Lung (tissue), 12 donors: ENCODE data around the gene METAP2. TPM values are rescaled to one million over a fixed set of nuclear protein-coding genes. Genes with fewer than 3 reads are reported as not detected.
"Not testable (repeated sequence)": the region's sequence is repeated elsewhere in the genome, so short reads cannot be mapped to it uniquely, and the experiment has no call there.

Experiments
- ATAC-seq: fragments of 200-7000 bp; cut with Tn5 transposase; one replicate; pipeline ENCODE4 v1.9.1; 2020; ENCODE audit warnings: moderate number of reproducible peaks; ENCODE audit not compliant: insufficient read depth, low FRiP score
- DNase-seq, 3 donors: peaks; one replicate each; pipeline ENCODE4 v3.0.0-alpha.2; 2013 to 2017
- H3K27ac ChIP-seq, 2 donors: one replicate each; pipeline ENCODE4 v1.5.1; 2013; ENCODE audit warnings: mild to moderate bottlenecking in 2 of 2, moderate library complexity in 2 of 2, control low read depth in 1 of 2, inconsistent platforms in 1 of 2, low read depth in 1 of 2, low read length in 1 of 2
- H3K27me3 ChIP-seq, 3 donors: one replicate each; pipeline ENCODE4 v1.5.1; 2013; ENCODE audit warnings: low read length in 2 of 3; ENCODE audit not compliant: control insufficient read depth in 3 of 3, insufficient read depth in 3 of 3
- H3K36me3 ChIP-seq, 4 donors: one replicate each; pipeline ENCODE4 v1.5.1; 2013; ENCODE audit warnings: low read length in 4 of 4, mild to moderate bottlenecking in 1 of 4, moderate library complexity in 1 of 4; ENCODE audit not compliant: control insufficient read depth in 4 of 4, insufficient read depth in 4 of 4
- H3K4me1 ChIP-seq, 5 donors: one replicate each; pipeline ENCODE4 v1.5.1; 2013; ENCODE audit warnings: low read length in 5 of 5, mild to moderate bottlenecking in 2 of 5, moderate library complexity in 1 of 5; ENCODE audit not compliant: control insufficient read depth in 5 of 5, insufficient read depth in 5 of 5
- H3K4me3 ChIP-seq: one replicate; pipeline ENCODE4 v1.5.1; 2013; ENCODE audit warnings: mild to moderate bottlenecking, control low read depth, moderate library complexity
- H3K9ac ChIP-seq, 2 donors: one replicate each; pipeline ENCODE4 v1.5.1; 2013; ENCODE audit warnings: low read length in 2 of 2, control low read depth in 1 of 2; ENCODE audit not compliant: insufficient read depth in 1 of 2
- H3K9me3 ChIP-seq, 4 donors: one replicate each; pipeline ENCODE4 v1.5.1; 2013; ENCODE audit warnings: low read length in 3 of 4, mild to moderate bottlenecking in 1 of 4, moderate library complexity in 1 of 4; ENCODE audit not compliant: control insufficient read depth in 4 of 4, insufficient read depth in 3 of 4
- CTCF ChIP-seq: IDR thresholded peaks from 2 replicates; pipeline ENCODE4 v1.5.1; 2012; ENCODE audit warnings: mild to moderate bottlenecking; ENCODE audit errors: control extremely low read depth, extremely low read depth
- WGBS, 2 donors: extraction: QIAGEN DNeasy Blood & Tissue Kit; methylation state at CpG; one replicate each; pipeline ENCODE4 v1.1.7; 2013; 5-methylcytosine and 5-hydroxymethylcytosine counted together
- polyA plus RNA-seq, 2 donors: library from polyadenylated mRNA; stranded (reverse); fragments of 200-250 nt; gene quantifications; one replicate each; pipeline ENCODE4 v1.2.1, GENCODE V29; 2013
- total RNA-seq, 2 donors: library from RNA; depleted of rRNA in 1 of 2; stranded (reverse); fragments of >200 nt in 1 of 2; gene quantifications; one replicate each; pipeline ENCODE4 v1.2.1, GENCODE V29; 2014 to 2021
- donor health status: control.
- donor health status: control.
- donor health status: Bipolar disorder and iron deficiency.
- donor health status: healthy.
- donor health status: DM: yes; HTN: yes; CAD: no.

METAP2 gene
- total and polyA plus RNA-seq, 4 donors, result 49.1 to 60.4 (median 51.4) TPM

- WGBS, 2 donors, result 76 to 83% methylated on average over 8 of the region's 8 CpGs
- H3K27ac ChIP-seq, result no peak overlapping the region
- H3K9ac ChIP-seq, result peak overlapping the region in 1 of 2 donors; percentile 27
- ATAC-seq, result no peak
- H3K27me3 ChIP-seq, result no peaks in the 10 kb centered on the region
- H3K4me1 ChIP-seq, result peaks cover 0 to 5% (median 4%) of the 10 kb centered on the region in 5 donors
- H3K36me3 ChIP-seq, result no peaks in the 10 kb centered on the region
- no peak for TF ChIP-seq CTCF
- H3K9me3 ChIP-seq, result peaks cover 0 to 3% (median 0%) of the 10 kb centered on the region in 4 donors
- H3K4me3 ChIP-seq, result no peak overlapping the region
- no peak for DNase-seq
Measured at GRCh38 chr12:95445884-95446505, 28.0 kb upstream of the METAP2 start.

- H3K9me3 ChIP-seq, result peaks cover 0 to 3% (median 0%) of the 10 kb centered on the region in 4 donors
- no peak overlapping the region for H3K4me3 ChIP-seq
- no peaks in the 10 kb centered on the region for H3K27me3 ChIP-seq
- peaks cover 0 to 5% (median 4%) of the 10 kb centered on the region in 5 donors for H3K4me1 ChIP-seq
- TF ChIP-seq CTCF, result no peak
- DNase-seq, result peak; percentile 62 to 75 (median 70)
- WGBS, 2 donors, result 20 to 26% methylated on average over 22 of the region's 22 CpGs
- no peak for ATAC-seq
- no peaks in the 10 kb centered on the region for H3K36me3 ChIP-seq
- H3K9ac ChIP-seq, result peak overlapping the region; percentile 27 to 53
- H3K27ac ChIP-seq, result no peak overlapping the region
Measured at GRCh38 chr12:95446506-95446900, 27.4 kb upstream of the METAP2 start.

GRCh38 chr12:95449656-95450055, 24.3 kb upstream of the METAP2 start:
- not testable (repeated sequence) for H3K9me3 ChIP-seq, H3K36me3 ChIP-seq, ATAC-seq, H3K27me3 ChIP-seq, H3K4me3 ChIP-seq, H3K27ac ChIP-seq, H3K9ac ChIP-seq, H3K4me1 ChIP-seq
- WGBS, 2 donors, result 85 to 90% methylated on average over 1 of the region's 1 CpG
- peak in 1 of 3 donors; percentile 13 for DNase-seq

GRCh38 chr12:95452501-95452900, 21.5 kb upstream of the METAP2 start:
- not testable (repeated sequence) for DNase-seq, H3K9me3 ChIP-seq, H3K36me3 ChIP-seq, ATAC-seq, H3K4me3 ChIP-seq, H3K4me1 ChIP-seq, H3K9ac ChIP-seq, H3K27me3 ChIP-seq, H3K27ac ChIP-seq
- 47 to 84% methylated on average over 2 of the region's 2 CpGs for WGBS, 2 donors

- 79 to 92% methylated on average over 1 of the region's 1 CpG for WGBS, 2 donors
- H3K9me3 ChIP-seq, result peaks cover 0 to 15% (median 4%) of the 10 kb centered on the region in 4 donors
- not testable (repeated sequence) for ATAC-seq
Measured at GRCh38 chr12:95453881-95454280, 20.1 kb upstream of the METAP2 start.

GRCh38 chr12:95454780-95455215, 19.2 kb upstream of the METAP2 start:
- H3K4me1 ChIP-seq, ATAC-seq, H3K9ac ChIP-seq, H3K4me3 ChIP-seq, H3K27me3 ChIP-seq, H3K36me3 ChIP-seq, DNase-seq: not testable (repeated sequence)
- Histone ChIP-seq H3K9me3 (peaks cover 0 to 15% (median 6%) of the 10 kb centered on the region in 4 donors), H3K27ac (peak overlapping the region in 1 of 2 donors; percentile 64)
- 63 to 79% methylated on average over 6 of the region's 6 CpGs for WGBS, 2 donors

More at GRCh38 chr12:95453881-95454280, 20.1 kb upstream of the METAP2 start:
- not testable (repeated sequence) for H3K9ac ChIP-seq, H3K27me3 ChIP-seq, DNase-seq, H3K4me1 ChIP-seq, H3K4me3 ChIP-seq, H3K36me3 ChIP-seq, H3K27ac ChIP-seq

GRCh38 chr12:95457605-95458004, 16.3 kb upstream of the METAP2 start:
- not testable (repeated sequence) for H3K36me3 ChIP-seq, H3K27me3 ChIP-seq, H3K4me1 ChIP-seq, ATAC-seq, DNase-seq, H3K4me3 ChIP-seq, H3K27ac ChIP-seq, H3K9ac ChIP-seq
- 82 to 84% methylated on average over 8 of the region's 8 CpGs for WGBS, 2 donors
- H3K9me3 ChIP-seq, result peaks cover 0 to 15% (median 6%) of the 10 kb centered on the region in 4 donors
